H1 (cell line): ENCODE results near the gene AFF1. TPM values are rescaled to one million over a fixed set of nuclear protein-coding genes. Genes with fewer than 3 reads are reported as not detected.

Experiments used
- CTCF ChIA-PET: fragments of 300-600 bp; sonication (Branson Sonifier 250); formaldehyde crosslinking; loops from one replicate; lab custom pipeline; 2021; ENCODE audit not compliant: partially characterized antibody; lab: Charles Lee
- POLR2A ChIA-PET: fragments of 300-600 bp; sonication (Branson Sonifier 250); formaldehyde crosslinking; loops from one replicate; lab custom pipeline; 2021; ENCODE audit warnings: inconsistent platforms; ENCODE audit not compliant: partially characterized antibody; lab: Charles Lee
- DNase-seq, 2 experiments: peaks; one replicate each; pipeline versions ENCODE4 v3.0.0 to v3.0.0-alpha.2; 2010 to 2022; ENCODE audit warnings: low spot score in 2 of 2, low read depth in 1 of 2, mixed read lengths in 1 of 2
- FAIRE-seq: peaks from 2 replicates; lab custom pipeline; 2011; peaks lifted over from hg19 to GRCh38; lab: Jason Lieb, UNC
- H2AFZ ChIP-seq: 2 replicates; pipeline ENCODE4 v1.8.1; 2012; ENCODE audit warnings: low read length, inconsistent platforms
- H2AK5ac ChIP-seq: 2 replicates; pipeline ENCODE4 v1.6.1; 2013; ENCODE audit warnings: low read depth, low read length
- H2BK120ac ChIP-seq: replicated peaks from 2 replicates; pipeline ENCODE3; 2013; ENCODE audit warnings: low read depth, low read length, inconsistent platforms
- H2BK12ac ChIP-seq: 2 replicates; pipeline ENCODE4 v1.6.1; 2013; ENCODE audit warnings: low read depth, low read length
- H2BK15ac ChIP-seq: 2 replicates; pipeline ENCODE4 v1.6.1; 2013; ENCODE audit warnings: low read length
- H2BK20ac ChIP-seq: 2 replicates; pipeline ENCODE4 v1.6.1; 2013; ENCODE audit warnings: low read length
- H2BK5ac ChIP-seq: 2 replicates; pipeline ENCODE4 v1.6.1; 2013; ENCODE audit warnings: low read depth, low read length
- H3K14ac ChIP-seq: 2 replicates; pipeline ENCODE4 v1.6.1; 2013; ENCODE audit warnings: inconsistent platforms; ENCODE audit not compliant: insufficient read length
- H3K18ac ChIP-seq: 2 replicates; pipeline ENCODE4 v1.6.1; 2013; ENCODE audit warnings: low read length; ENCODE audit errors: extremely low read depth
- H3K23ac ChIP-seq: 2 replicates; pipeline ENCODE4 v1.6.1; 2013; ENCODE audit warnings: inconsistent platforms; ENCODE audit not compliant: insufficient read length
- H3K23me2 ChIP-seq: 2 replicates; pipeline ENCODE4 v1.6.1; 2013; ENCODE audit warnings: low read depth, low read length
- H3K27ac ChIP-seq: 2 replicates; pipeline ENCODE4 v1.6.1; 2011; ENCODE audit warnings: low read depth, low read length, inconsistent platforms
- H3K27me3 ChIP-seq, 4 experiments: replicated peaks in 1 of 4; 1 replicate in 1 of 4; 2 replicates in 3 of 4; pipeline versions ENCODE4 v1.6.1 to v1.8.1; 2011 to 2013; ENCODE audit warnings: low read length in 3 of 4, mild to moderate bottlenecking in 3 of 4, inconsistent platforms in 2 of 4, mixed read lengths in 2 of 4, moderate library complexity in 1 of 4; ENCODE audit not compliant: control insufficient read depth in 3 of 4, insufficient read depth in 3 of 4; ENCODE audit errors: extremely low read depth in 1 of 4
- H3K36me3 ChIP-seq, 4 experiments: 2 replicates each; pipeline versions ENCODE4 v1.6.1 to v1.8.1; 2011 to 2013; ENCODE audit warnings: mild to moderate bottlenecking in 4 of 4, low read length in 3 of 4, moderate library complexity in 2 of 4, control low read depth in 1 of 4, inconsistent platforms in 1 of 4; ENCODE audit not compliant: insufficient read depth in 4 of 4, control insufficient read depth in 2 of 4
- H3K4ac ChIP-seq: replicated peaks from 2 replicates; pipeline ENCODE3; 2013; ENCODE audit warnings: low read length, low read depth, mixed read lengths, inconsistent platforms; ENCODE audit not compliant: insufficient read length
- H3K4me1 ChIP-seq, 4 experiments: replicated peaks in 1 of 4; 1 replicate in 1 of 4; 2 replicates in 3 of 4; pipeline versions ENCODE4 v1.6.1 to v1.8.1; 2011 to 2013; ENCODE audit warnings: low read length in 3 of 4, inconsistent platforms in 2 of 4, mixed read lengths in 1 of 4; ENCODE audit not compliant: insufficient read depth in 4 of 4, control insufficient read depth in 3 of 4
- H3K4me2 ChIP-seq, 2 experiments: 2 replicates each; pipeline versions ENCODE4 v1.6.1 to v1.8.1; 2011 to 2013; ENCODE audit warnings: low read depth in 2 of 2, low read length in 2 of 2, control low read depth in 1 of 2, inconsistent platforms in 1 of 2, mild to moderate bottlenecking in 1 of 2; ENCODE audit not compliant: insufficient read depth in 1 of 2
- H3K4me3 ChIP-seq, 4 experiments: fragments of 200-600, 300-600 bp in 1 of 4; sonication (generic), shearing (Covaris generic), sonication (Bioruptor Twin) in 1 of 4; 2 replicates each; pipeline versions ENCODE4 v1.5.1 to v1.8.1; 2011 to 2016; ENCODE audit warnings: low read length in 4 of 4, low read depth in 3 of 4, control low read depth in 2 of 4, inconsistent platforms in 2 of 4, mild to moderate bottlenecking in 2 of 4, mixed read lengths in 1 of 4, moderate library complexity in 1 of 4; ENCODE audit not compliant: insufficient read depth in 2 of 4; ENCODE audit errors: extremely low read depth in 1 of 4
- H3K56ac ChIP-seq: replicated peaks from 2 replicates; pipeline ENCODE3; 2013; ENCODE audit warnings: low read depth, mild to moderate bottlenecking, mixed read lengths, low read length, inconsistent platforms; ENCODE audit not compliant: insufficient read length
- H3K79me1 ChIP-seq: 2 replicates; pipeline ENCODE4 v1.6.1; 2013; ENCODE audit warnings: low read depth, low read length, control low read depth
- H3K79me2 ChIP-seq, 2 experiments: 2 replicates each; pipeline versions ENCODE4 v1.6.1 to v1.8.1; 2012 to 2013; ENCODE audit warnings: low read length in 2 of 2, mild to moderate bottlenecking in 2 of 2, inconsistent platforms in 1 of 2; ENCODE audit not compliant: insufficient read depth in 2 of 2, control insufficient read depth in 1 of 2
- H3K9ac ChIP-seq, 4 experiments: replicated peaks in 1 of 4; 1 replicate in 1 of 4; 2 replicates in 3 of 4; pipeline versions ENCODE4 v1.6.1 to v1.8.1; 2011 to 2013; ENCODE audit warnings: low read depth in 3 of 4, low read length in 3 of 4, control low read depth in 2 of 4, mild to moderate bottlenecking in 2 of 4, moderate library complexity in 2 of 4, inconsistent platforms in 1 of 4; ENCODE audit errors: extremely low read depth in 1 of 4
- H3K9me3 ChIP-seq, 2 experiments: 2 replicates each; pipeline versions ENCODE4 v1.6.1 to v1.8.1; 2012 to 2013; ENCODE audit warnings: mild to moderate bottlenecking in 2 of 2, moderate library complexity in 2 of 2, control low read depth in 1 of 2, inconsistent platforms in 1 of 2, low read depth in 1 of 2, low read length in 1 of 2, mixed read lengths in 1 of 2; ENCODE audit not compliant: insufficient read depth in 2 of 2
- H4K20me1 ChIP-seq, 2 experiments: replicated peaks in 1 of 2; 2 replicates each; pipeline versions ENCODE3 to v1.8.1; 2011 to 2013; ENCODE audit warnings: inconsistent platforms in 2 of 2, low read length in 2 of 2, mild to moderate bottlenecking in 1 of 2; ENCODE audit not compliant: insufficient read depth in 2 of 2, control insufficient read depth in 1 of 2
- H4K5ac ChIP-seq: 2 replicates; pipeline ENCODE4 v1.6.1; 2013; ENCODE audit warnings: low read length, low read depth, mixed read lengths, inconsistent platforms; ENCODE audit not compliant: insufficient read length
- H4K8ac ChIP-seq: 2 replicates; pipeline ENCODE4 v1.8.0; 2013; ENCODE audit warnings: mild to moderate bottlenecking, moderate library complexity, low read length, inconsistent platforms; ENCODE audit not compliant: insufficient read depth; ENCODE audit errors: extremely low read depth
- H4K91ac ChIP-seq: replicated peaks from 2 replicates; pipeline ENCODE3; 2013; ENCODE audit warnings: low read length, mixed read lengths, inconsistent platforms; ENCODE audit not compliant: insufficient read length
- ASH2L ChIP-seq: fragments of 200-600, 300-600 bp; sonication (generic); IDR thresholded peaks from one replicate; pipeline ENCODE4 v1.7.1; 2017; ENCODE audit warnings: low read length
- BACH1 ChIP-seq: IDR thresholded peaks from 2 replicates; pipeline ENCODE4 v1.6.1; 2012; ENCODE audit warnings: low read length, improper control_type of control experiment
- BRCA1 ChIP-seq: IDR thresholded peaks from 2 replicates; pipeline ENCODE4 v1.6.1; 2012; ENCODE audit warnings: low read depth, low read length, improper control_type of control experiment
- CBX5 ChIP-seq: fragments of 300-800, 300-1000 bp; sonication (generic); IDR thresholded peaks from 2 replicates; pipeline ENCODE4 v1.7.1; 2016; ENCODE audit warnings: antibody characterized with exemption, low read length, low read depth
- MAFK ChIP-seq: IDR thresholded peaks from 2 replicates; pipeline ENCODE4 v1.6.1; 2012; ENCODE audit warnings: low read depth, mild to moderate bottlenecking, improper control_type of control experiment, low read length
- NANOG ChIP-seq: IDR thresholded peaks from 2 replicates; pipeline ENCODE4 v1.6.1; 2011; ENCODE audit warnings: low read length, low read depth, mild to moderate bottlenecking, inconsistent platforms; ENCODE audit not compliant: insufficient read depth, poor library complexity, severe bottlenecking
- RBBP5 ChIP-seq: IDR thresholded peaks from 2 replicates; pipeline ENCODE4 v1.7.1; 2012; ENCODE audit warnings: low read depth, mild to moderate bottlenecking, inconsistent platforms, low read length, moderate library complexity, borderline replicate concordance
- SRF ChIP-seq: IDR thresholded peaks from 2 replicates; pipeline ENCODE4 v1.6.1; 2011; ENCODE audit warnings: mild to moderate bottlenecking, low read depth, low read length, moderate library complexity
- TBP ChIP-seq: IDR thresholded peaks from 2 replicates; pipeline ENCODE4 v1.6.1; 2011; ENCODE audit warnings: low read depth, low read length, improper control_type of control experiment
- ZNF274 ChIP-seq: IDR thresholded peaks from 2 replicates; pipeline ENCODE4 v1.7.0; 2012; ENCODE audit warnings: low read length, borderline replicate concordance; ENCODE audit errors: extremely low read depth
- WGBS, 2 experiments: shearing (Covaris generic) in 1 of 2; methylation state at CpG; one replicate each; pipeline versions ENCODE4 v1.1.6 to v1.1.7; 2013 to 2015; ENCODE audit warnings: low lambda C conversion rate in 2 of 2, mixed read lengths in 2 of 2, inconsistent platforms in 1 of 2, low coverage in 1 of 2, missing lambda C conversion rate in 1 of 2; ENCODE audit not compliant: insufficient replicate concordance in 2 of 2, insufficient coverage in 1 of 2, insufficient read length in 1 of 2; ENCODE audit errors: extremely low coverage in 1 of 2, missing lambda C conversion rate in 1 of 2; 5-methylcytosine and 5-hydroxymethylcytosine counted together
- polyA plus RNA-seq, 7 experiments: library from polyadenylated mRNA; depleted of rRNA in 3 of 7; stranded (reverse) in 5 of 7; unstranded in 2 of 7; fragments of >200 nt in 5 of 7; fragments of 200-250 nt in 2 of 7; gene quantifications; 1 replicate in 5 of 7; 2 replicates in 1 of 7; 4 replicates in 1 of 7; pipeline versions ENCODE4 v1.2.1 to v1.2.3, GENCODE V29; 2011 to 2013; ENCODE audit warnings: missing spikeins in 2 of 7, mixed read lengths in 2 of 7
- total RNA-seq: library from RNA; stranded (reverse); fragmentation: NEBNext Ultra II Directional; extraction: Animal tissue kit (Norgen Biotek cat#: 25700); gene quantifications from 2 replicates; pipeline ENCODE4 v1.2.1, GENCODE V29; 2021
- TF ChIP-seq, protein P1 (sequence below), 3 experiments: IDR thresholded peaks; 1 replicate in 2 of 3; 2 replicates in 1 of 3; pipeline versions ENCODE4 v1.5.1 to v1.6.1; 2011; ENCODE audit warnings: low read length in 3 of 3, mild to moderate bottlenecking in 3 of 3, inconsistent platforms in 2 of 3, low read depth in 1 of 3, moderate library complexity in 1 of 3; ENCODE audit not compliant: insufficient read depth in 1 of 3; ENCODE audit errors: control extremely low read depth in 1 of 3

AFF1 gene
- total and polyA plus RNA-seq, 2 of the 8 experiments (the other 6 are each of a cell fraction or from before 2014, with no cell fraction given) = 14.8 to 85.5 TPM

DNA sequence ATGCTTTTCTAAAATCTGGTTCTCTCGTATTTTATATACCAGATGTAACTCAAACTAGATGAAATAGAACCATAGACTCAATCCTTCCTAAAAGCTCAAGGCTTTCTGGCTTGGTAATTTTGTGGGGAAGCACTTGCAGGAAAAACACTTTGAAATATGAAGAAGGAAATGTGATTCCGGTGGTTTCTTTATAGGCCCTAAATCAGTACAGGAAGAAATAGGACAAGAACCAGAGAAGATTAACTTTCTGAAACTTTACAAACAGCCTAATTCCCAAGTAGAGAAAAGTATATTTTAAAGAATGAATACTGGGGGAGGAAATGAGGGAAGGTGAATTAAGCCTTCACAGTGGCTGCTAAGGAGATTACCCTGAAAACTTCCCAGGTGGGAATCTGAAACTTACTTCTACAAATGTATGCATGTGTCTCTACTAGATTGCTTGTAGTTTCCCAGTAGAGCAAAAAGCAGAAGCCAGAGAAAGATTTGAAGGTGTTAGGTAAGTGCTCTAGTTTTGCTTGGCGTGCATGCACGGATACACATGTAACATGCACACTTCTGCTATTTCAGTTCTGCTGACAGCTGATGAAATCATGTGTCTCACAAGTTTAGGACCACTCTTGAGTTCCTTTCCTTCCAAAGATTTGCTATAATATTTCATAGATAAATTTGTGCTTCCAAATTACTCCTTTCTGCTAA is 92.1 kb downstream of the AFF1 start:
- H3K56ac ChIP-seq = no peak overlapping the region
- H2AK5ac ChIP-seq = no peak overlapping the region
- H3K36me3 ChIP-seq = no peaks in the 10 kb centered on the region
- H2BK12ac ChIP-seq = no peak overlapping the region
- peaks cover 13 to 20% of the 10 kb centered on the region in 2 experiments for H4K20me1 ChIP-seq
- H2BK120ac ChIP-seq = no peak overlapping the region
- H3K14ac ChIP-seq = no peak overlapping the region
- H2BK15ac ChIP-seq = no peak overlapping the region
- H4K8ac ChIP-seq = no peak overlapping the region
- DNase-seq (no peak), FAIRE-seq (no peak)
- no peak overlapping the region for H2BK20ac ChIP-seq
- H4K91ac ChIP-seq = no peak overlapping the region
- 88% methylated on average over 4 of the region's 4 CpGs; no CpG with 5 or more reads in 1 of the 2 experiments for WGBS, 2 experiments
- H3K9ac ChIP-seq = no peak overlapping the region
- no peak overlapping the region for H2AFZ ChIP-seq
- no peak overlapping the region for H3K23ac ChIP-seq
- H3K4me2 ChIP-seq = no peak overlapping the region
- ChIA-PET POLR2A (no interaction called here), CTCF (interaction anchor here (0.6 to 1.0 kb wide), 2 partner anchors 12 to 95 kb away, joined by 3 read pairs; no protein-coding TSS in a partner anchor)
- H3K23me2 ChIP-seq = no peaks in the 10 kb centered on the region
- no peak overlapping the region for H2BK5ac ChIP-seq
- no peak overlapping the region for H3K18ac ChIP-seq
- H4K5ac ChIP-seq = no peak overlapping the region
- H3K4me1 ChIP-seq = peaks cover 7 to 17% (median 16%) of the 10 kb centered on the region in 4 experiments; a peak in 6 of 7 replicates
- H3K27ac ChIP-seq = no peak overlapping the region
- H3K27me3 ChIP-seq = no peaks in the 10 kb centered on the region
- H3K9me3 ChIP-seq = no peaks in the 10 kb centered on the region
- no peak overlapping the region for H3K4me3 ChIP-seq
- peaks cover 2% of the 10 kb centered on the region for H3K79me1 ChIP-seq
- peaks cover 0 to 92% of the 10 kb centered on the region in 2 experiments; a peak in 3 of 4 replicates for H3K79me2 ChIP-seq
- no peak overlapping the region for H3K4ac ChIP-seq
- no peak for TF ChIP-seq NANOG
- TF ChIP-seq ZNF274 = no peak
- TF ChIP-seq, protein P1, sequence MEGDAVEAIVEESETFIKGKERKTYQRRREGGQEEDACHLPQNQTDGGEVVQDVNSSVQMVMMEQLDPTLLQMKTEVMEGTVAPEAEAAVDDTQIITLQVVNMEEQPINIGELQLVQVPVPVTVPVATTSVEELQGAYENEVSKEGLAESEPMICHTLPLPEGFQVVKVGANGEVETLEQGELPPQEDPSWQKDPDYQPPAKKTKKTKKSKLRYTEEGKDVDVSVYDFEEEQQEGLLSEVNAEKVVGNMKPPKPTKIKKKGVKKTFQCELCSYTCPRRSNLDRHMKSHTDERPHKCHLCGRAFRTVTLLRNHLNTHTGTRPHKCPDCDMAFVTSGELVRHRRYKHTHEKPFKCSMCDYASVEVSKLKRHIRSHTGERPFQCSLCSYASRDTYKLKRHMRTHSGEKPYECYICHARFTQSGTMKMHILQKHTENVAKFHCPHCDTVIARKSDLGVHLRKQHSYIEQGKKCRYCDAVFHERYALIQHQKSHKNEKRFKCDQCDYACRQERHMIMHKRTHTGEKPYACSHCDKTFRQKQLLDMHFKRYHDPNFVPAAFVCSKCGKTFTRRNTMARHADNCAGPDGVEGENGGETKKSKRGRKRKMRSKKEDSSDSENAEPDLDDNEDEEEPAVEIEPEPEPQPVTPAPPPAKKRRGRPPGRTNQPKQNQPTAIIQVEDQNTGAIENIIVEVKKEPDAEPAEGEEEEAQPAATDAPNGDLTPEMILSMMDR (IDR thresholded peaks at IDR 0.05; ENCODE audit: control extremely low read depth in 1 of 3, insufficient read depth in 1 of 3, low read depth in 1 of 3, low read length in 3 of 3) = no peak
- no peak for TF ChIP-seq SRF
- no peak for TF ChIP-seq MAFK
- no peak for TF ChIP-seq TBP
- TF ChIP-seq CBX5 = no peak
- no peak for TF ChIP-seq RBBP5
- no peak for TF ChIP-seq ASH2L
- no peak for TF ChIP-seq BACH1
- TF ChIP-seq BRCA1 = no peak
